GM23248 (cell line): ENCODE measurements around the gene NPC1L1. TPM values are rescaled to one million over a fixed set of nuclear protein-coding genes. Genes with fewer than 3 reads are reported as not detected.
A peak's percentile ranks its signal among the peaks of the same experiment; 100 is the strongest.

Experiments
- DNase-seq: peaks from one replicate; pipeline ENCODE4 v3.0.0-alpha.2; 2015
- H2AFZ ChIP-seq: fragments of 200-600 bp; sonication (generic); 2 replicates; pipeline ENCODE4 v1.6.1; 2016; ENCODE audit warnings: antibody characterized with exemption
- H3F3A ChIP-seq: fragments of 200-600 bp; sonication (generic); 2 replicates; pipeline ENCODE4 v1.6.1; 2016; ENCODE audit warnings: mild to moderate bottlenecking, antibody characterized with exemption, mixed run types; ENCODE audit not compliant: insufficient read depth
- H3K27ac ChIP-seq: fragments of 200-600 bp; sonication (generic); 2 replicates; pipeline ENCODE4 v1.5.1; 2016; ENCODE audit warnings: mild to moderate bottlenecking
- H3K27me3 ChIP-seq: fragments of 200-600 bp; sonication (generic); replicated peaks from 2 replicates; pipeline ENCODE4 v1.6.1; 2016; ENCODE audit warnings: mild to moderate bottlenecking; ENCODE audit not compliant: insufficient read depth
- H3K36me3 ChIP-seq: fragments of 200-600 bp; sonication (generic); 2 replicates; pipeline ENCODE4 v1.6.1; 2016; ENCODE audit warnings: low read depth, mild to moderate bottlenecking
- H3K4me1 ChIP-seq: fragments of 200-600 bp; sonication (generic); 2 replicates; pipeline ENCODE4 v1.6.1; 2016; ENCODE audit warnings: mild to moderate bottlenecking; ENCODE audit not compliant: insufficient read depth
- H3K4me2 ChIP-seq: fragments of 200-600 bp; sonication (generic); one replicate; pipeline ENCODE4 v1.6.1; 2016; ENCODE audit warnings: mild to moderate bottlenecking; ENCODE audit not compliant: unreplicated experiment
- H3K4me3 ChIP-seq: fragments of 200-600 bp; sonication (generic); 2 replicates; pipeline ENCODE4 v1.5.1; 2016; ENCODE audit warnings: mild to moderate bottlenecking
- H3K79me2 ChIP-seq: fragments of 200-600 bp; sonication (generic); 2 replicates; pipeline ENCODE4 v1.6.1; 2016; ENCODE audit warnings: mild to moderate bottlenecking; ENCODE audit not compliant: insufficient read depth
- H3K9ac ChIP-seq: fragments of 200-600 bp; sonication (generic); 2 replicates; pipeline ENCODE4 v1.6.1; 2016; ENCODE audit warnings: mild to moderate bottlenecking
- H3K9me2 ChIP-seq: fragments of 200-600 bp; sonication (generic); 2 replicates; pipeline ENCODE4 v1.6.1; 2016; ENCODE audit warnings: mixed run types, mild to moderate bottlenecking, moderate library complexity; ENCODE audit not compliant: insufficient read depth
- H3K9me3 ChIP-seq: fragments of 200-600 bp; sonication (generic); one replicate; pipeline ENCODE4 v1.6.1; 2017; ENCODE audit warnings: low read depth
- H4K20me1 ChIP-seq: fragments of 200-600 bp; sonication (generic); 2 replicates; pipeline ENCODE4 v1.6.0; 2016; ENCODE audit not compliant: insufficient read depth
- EZH2 ChIP-seq: fragments of 200-600 bp; sonication (generic); IDR thresholded peaks from 2 replicates; pipeline ENCODE4 v1.6.1; 2018; ENCODE audit warnings: antibody characterized with exemption, mild to moderate bottlenecking; ENCODE audit not compliant: insufficient read depth, poor library complexity, severe bottlenecking
- EZH2phosphoT487 ChIP-seq: fragments of 200-600 bp; sonication (generic); IDR thresholded peaks from 2 replicates; pipeline ENCODE4 v1.6.1; 2018; ENCODE audit warnings: antibody characterized with exemption, moderate library complexity, mild to moderate bottlenecking, low read depth; ENCODE audit not compliant: insufficient read depth
- WGBS, 2 experiments: methylation state at CpG; one replicate each; pipeline ENCODE4 v1.1.6; 2015 to 2017; ENCODE audit warnings: low lambda C conversion rate in 2 of 2, low coverage in 1 of 2; ENCODE audit errors: missing lambda C conversion rate in 2 of 2; 5-methylcytosine and 5-hydroxymethylcytosine counted together
- in situ Hi-C: fragments of 300-500 bp; cut with MboI; formaldehyde crosslinking; loops from 2 replicates; pipeline ENCODE4 v1.15.0; 2020
- polyA plus RNA-seq: library from polyadenylated mRNA; unstranded; fragments of >200 nt; fragmentation: Nextera tagmentation; extraction: Ambion mirVana; gene quantifications from 2 replicates; pipeline ENCODE4 v1.2.1, GENCODE V29; 2016
- total RNA-seq: library from RNA; depleted of rRNA; stranded (reverse); fragments of >200 nt; shearing (Covaris generic); gene quantifications from 2 replicates; pipeline ENCODE4 v1.2.3, GENCODE V29; 2014

The NPC1L1 gene
- total and polyA plus RNA-seq, 2 experiments from 2014 or later: not detected

DNA sequence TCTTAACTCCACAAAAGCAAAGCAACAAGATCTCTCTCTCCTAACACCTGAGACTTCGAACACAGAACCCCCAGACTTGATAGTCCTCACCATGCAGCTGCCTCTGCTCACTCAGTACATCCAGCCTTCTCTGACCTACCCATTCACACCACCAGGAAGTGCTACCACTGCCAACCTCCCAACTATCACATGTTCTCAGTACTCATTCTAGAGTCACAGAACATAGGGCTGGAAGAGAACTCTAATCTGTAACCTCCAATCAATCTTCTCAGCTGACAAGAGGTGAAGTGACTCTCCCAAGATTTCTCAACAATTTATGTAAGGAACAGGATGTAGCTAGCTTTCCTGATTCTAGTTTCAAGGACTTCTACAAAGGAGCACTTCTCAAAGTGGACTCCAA lies 54.4 kb downstream of the NPC1L1 start:
- Histone ChIP-seq H2AFZ (no peak overlapping the region), H3K36me3 (peaks cover 27% of the 10 kb centered on the region), H3K79me2 (peaks cover 86% of the 10 kb centered on the region), H3K9ac (no peak overlapping the region), H3K9me2 (no peaks in the 10 kb centered on the region), H3K27ac (no peak overlapping the region), H4K20me1 (no peaks in the 10 kb centered on the region), H3K4me3 (no peak overlapping the region), H3F3A (no peaks in the 10 kb centered on the region), H3K9me3 (no peaks in the 10 kb centered on the region), H3K4me2 (no peak overlapping the region), H3K4me1 (peaks cover 22% of the 10 kb centered on the region), H3K27me3 (no peaks in the 10 kb centered on the region)
- in situ Hi-C loops: no loop called here
- no peak for TF ChIP-seq EZH2
- no peak for TF ChIP-seq EZH2phosphoT487
- peak; percentile 67 for DNase-seq
- 95 to 100% methylated on average over 1 of the region's 1 CpG for WGBS, 2 experiments

DNA sequence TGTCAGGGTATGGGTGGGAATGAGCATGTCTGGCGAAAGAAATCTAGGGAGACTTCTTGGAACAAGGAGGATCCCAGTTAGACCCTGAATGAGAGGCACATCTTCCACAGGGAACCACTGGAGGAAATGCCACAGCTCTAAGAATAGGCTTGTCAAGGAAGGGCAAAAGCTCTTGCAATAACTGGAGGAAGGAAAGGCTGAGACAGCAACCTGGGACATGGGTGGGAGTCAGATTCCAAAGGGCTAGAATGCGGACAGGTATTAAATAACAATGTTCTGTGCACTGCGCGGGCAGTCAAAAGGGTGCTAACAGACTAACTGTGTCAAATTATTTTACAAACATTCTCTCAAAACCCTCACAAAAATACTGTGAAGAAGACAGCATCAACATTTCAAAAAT lies 55.1 kb downstream of the NPC1L1 start:
- Histone ChIP-seq H3K9me3 (no peaks in the 10 kb centered on the region), H3K9ac (no peak overlapping the region), H3K4me3 (no peak overlapping the region), H3F3A (no peaks in the 10 kb centered on the region), H3K27ac (no peak overlapping the region), H3K9me2 (no peaks in the 10 kb centered on the region), H3K4me1 (peaks cover 22% of the 10 kb centered on the region), H3K27me3 (no peaks in the 10 kb centered on the region), H3K79me2 (peaks cover 93% of the 10 kb centered on the region), H4K20me1 (no peaks in the 10 kb centered on the region), H2AFZ (no peak overlapping the region), H3K36me3 (peaks cover 33% of the 10 kb centered on the region), H3K4me2 (no peak overlapping the region)
- in situ Hi-C loops: no loop called here
- no peak for DNase-seq
- WGBS, 2 experiments: 97 to 99% methylated on average over 4 of the region's 4 CpGs
- TF ChIP-seq EZH2phosphoT487: no peak
- TF ChIP-seq EZH2: no peak

- Histone ChIP-seq H3K9me3 (no peaks in the 10 kb centered on the region), H3K9ac (no peak overlapping the region), H3K4me1 (peaks cover 22% of the 10 kb centered on the region), H3K27ac (no peak overlapping the region), H3K79me2 (peaks cover 98% of the 10 kb centered on the region), H3K9me2 (no peaks in the 10 kb centered on the region), H2AFZ (no peak overlapping the region), H4K20me1 (no peaks in the 10 kb centered on the region), H3F3A (no peaks in the 10 kb centered on the region), H3K27me3 (no peaks in the 10 kb centered on the region), H3K4me2 (no peak overlapping the region), H3K36me3 (peaks cover 39% of the 10 kb centered on the region), H3K4me3 (no peak overlapping the region)
- DNase-seq: no peak
- no peak for TF ChIP-seq EZH2phosphoT487
- TF ChIP-seq EZH2: no peak
- 95 to 100% methylated on average over 5 of the region's 5 CpGs for WGBS, 2 experiments
- in situ Hi-C loops: no loop called here
These were observed 56.4 kb downstream of the NPC1L1 start for GRCh38 chr7:44484482-44485313.

DNA sequence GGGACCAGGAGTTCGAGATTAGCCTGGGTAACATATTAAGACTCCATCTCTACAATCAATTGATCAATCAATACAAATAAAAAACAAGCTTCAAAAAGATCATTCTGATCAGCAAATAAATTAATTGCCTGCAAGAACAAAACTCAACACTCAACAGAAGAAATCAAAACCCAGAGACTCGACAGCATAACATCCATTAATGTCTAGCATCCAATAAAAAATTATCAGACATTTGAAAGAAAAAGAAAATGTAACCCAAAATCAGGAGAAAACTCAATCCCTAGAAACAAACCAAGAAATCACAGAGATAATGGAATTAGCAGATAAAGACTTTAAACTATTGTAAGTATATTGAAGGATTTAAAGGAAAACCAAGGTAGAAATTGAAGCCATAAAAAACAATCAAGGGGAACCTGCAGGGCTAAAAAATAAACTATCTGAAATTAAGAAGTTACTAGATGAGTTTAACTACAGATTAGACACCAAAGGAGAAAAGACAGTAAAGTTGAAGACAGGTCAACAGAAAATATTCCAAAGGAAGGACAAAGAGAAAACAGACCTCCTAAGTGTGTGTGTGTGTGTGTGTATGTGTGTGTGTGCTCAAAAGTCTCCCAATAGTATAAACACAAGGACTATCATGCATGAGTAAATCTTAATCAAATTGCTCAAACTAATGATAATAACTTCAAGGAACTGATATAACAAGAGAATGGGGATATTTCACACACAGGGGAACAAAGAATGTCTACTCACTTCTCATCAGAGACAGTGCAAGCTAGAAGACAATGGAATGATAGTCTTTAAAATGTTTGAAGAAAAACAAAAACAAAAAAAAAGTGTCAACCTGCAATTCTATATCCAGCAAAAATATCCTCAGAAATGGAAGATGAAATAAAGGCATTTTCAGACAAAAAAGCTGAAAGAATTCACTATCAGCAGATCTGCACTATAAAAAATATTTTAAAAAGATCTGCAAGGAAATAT lies 58.3 kb downstream of the NPC1L1 start:
- 94 to 100% methylated on average over 2 of the region's 2 CpGs for WGBS, 2 experiments
- no peak for DNase-seq
- peaks cover 7% of the 10 kb centered on the region; the same call in 1 of the 2 replicates for H3F3A ChIP-seq
- H3K27me3 ChIP-seq: no peaks in the 10 kb centered on the region
- H3K79me2 ChIP-seq: peaks cover 90% of the 10 kb centered on the region
- no peak overlapping the region for H3K4me3 ChIP-seq
- H3K4me1 ChIP-seq: peaks cover 10% of the 10 kb centered on the region
- peaks cover 45% of the 10 kb centered on the region for H3K36me3 ChIP-seq
- H3K27ac ChIP-seq: no peak overlapping the region
- no peak overlapping the region for H3K4me2 ChIP-seq
- no peak overlapping the region for H3K9ac ChIP-seq
- H2AFZ ChIP-seq: no peak overlapping the region
- H3K9me3 ChIP-seq: no peaks in the 10 kb centered on the region
- no peaks in the 10 kb centered on the region for H4K20me1 ChIP-seq
- in situ Hi-C loops: no loop called here
- H3K9me2 ChIP-seq: no peaks in the 10 kb centered on the region
- TF ChIP-seq EZH2phosphoT487: no peak
- TF ChIP-seq EZH2: no peak
